ENCODE data around the gene MAP3K5.

GRCh38 chr6:136745300-136745699 is 47.0 kb downstream of the MAP3K5 start:
- TF ChIP-seq POLR2AphosphoS5 (IDR thresholded peaks at IDR 0.05; ENCODE audit: insufficient read depth in 1 of 2, low read depth in 1 of 2), result no peak
- TF ChIP-seq, protein P1, sequence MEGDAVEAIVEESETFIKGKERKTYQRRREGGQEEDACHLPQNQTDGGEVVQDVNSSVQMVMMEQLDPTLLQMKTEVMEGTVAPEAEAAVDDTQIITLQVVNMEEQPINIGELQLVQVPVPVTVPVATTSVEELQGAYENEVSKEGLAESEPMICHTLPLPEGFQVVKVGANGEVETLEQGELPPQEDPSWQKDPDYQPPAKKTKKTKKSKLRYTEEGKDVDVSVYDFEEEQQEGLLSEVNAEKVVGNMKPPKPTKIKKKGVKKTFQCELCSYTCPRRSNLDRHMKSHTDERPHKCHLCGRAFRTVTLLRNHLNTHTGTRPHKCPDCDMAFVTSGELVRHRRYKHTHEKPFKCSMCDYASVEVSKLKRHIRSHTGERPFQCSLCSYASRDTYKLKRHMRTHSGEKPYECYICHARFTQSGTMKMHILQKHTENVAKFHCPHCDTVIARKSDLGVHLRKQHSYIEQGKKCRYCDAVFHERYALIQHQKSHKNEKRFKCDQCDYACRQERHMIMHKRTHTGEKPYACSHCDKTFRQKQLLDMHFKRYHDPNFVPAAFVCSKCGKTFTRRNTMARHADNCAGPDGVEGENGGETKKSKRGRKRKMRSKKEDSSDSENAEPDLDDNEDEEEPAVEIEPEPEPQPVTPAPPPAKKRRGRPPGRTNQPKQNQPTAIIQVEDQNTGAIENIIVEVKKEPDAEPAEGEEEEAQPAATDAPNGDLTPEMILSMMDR (IDR thresholded peaks at IDR 0.05), result no peak

Measured in vagina (tissue), 2 donors.